HepG2 (cell line): Measurements from ENCODE around the gene CC2D1A. TPM values are rescaled to one million over a fixed set of nuclear protein-coding genes. Genes with fewer than 3 reads are reported as not detected.

Source experiments
- ATF1 ChIP-seq: IDR thresholded peaks from 2 replicates; pipeline ENCODE4 v1.6.1; 2016; ENCODE audit warnings: mild to moderate bottlenecking, control low read depth
- CEBPG ChIP-seq: IDR thresholded peaks from 2 replicates; pipeline ENCODE4 v1.6.1; 2016
- GTF2F1 ChIP-seq: fragments of 150-350 bp; IDR thresholded peaks from 2 replicates; pipeline ENCODE4 v1.6.1; 2014; ENCODE audit warnings: low read length
- HDAC2 ChIP-seq: sonication (generic); formaldehyde crosslinking; IDR thresholded peaks from 2 replicates; pipeline ENCODE4 v1.4.0; 2020; ENCODE audit warnings: missing genetic modification reagents
- JDP2 ChIP-seq: sonication (generic); formaldehyde crosslinking; IDR thresholded peaks from 2 replicates; pipeline ENCODE4 v1.8.1; 2022; ENCODE audit warnings: missing genetic modification reagents, borderline replicate concordance
- JUNB ChIP-seq: sonication (generic); formaldehyde crosslinking; IDR thresholded peaks from 2 replicates; pipeline ENCODE4 v1.8.0; 2022; ENCODE audit warnings: missing genetic modification reagents, mild to moderate bottlenecking, borderline replicate concordance
- KDM3A ChIP-seq: IDR thresholded peaks from 2 replicates; pipeline ENCODE4 v1.6.1; 2018; ENCODE audit warnings: low read depth, missing compliant biosample characterization
- KLF16 ChIP-seq, 2 experiments: sonication (generic) in 1 of 2; formaldehyde crosslinking in 1 of 2; IDR thresholded peaks; 2 replicates each; pipeline versions ENCODE4 v1.6.1 to v1.8.0; 2016 to 2023; ENCODE audit warnings: missing genetic modification reagents in 2 of 2, missing compliant biosample characterization in 1 of 2
- MED1 ChIP-seq: sonication (generic); formaldehyde crosslinking; IDR thresholded peaks from 2 replicates; pipeline ENCODE4 v1.4.0; 2020; ENCODE audit warnings: missing genetic modification reagents
- MTA3 ChIP-seq: sonication (generic); formaldehyde crosslinking; IDR thresholded peaks from 2 replicates; pipeline ENCODE4 v1.4.0; 2020; ENCODE audit warnings: missing genetic modification reagents
- NFYB ChIP-seq: sonication (generic); formaldehyde crosslinking; IDR thresholded peaks from 2 replicates; pipeline ENCODE4 v1.4.0; 2020; ENCODE audit warnings: missing genetic modification reagents
- PHB2 ChIP-seq: fragments of 450-650 bp; IDR thresholded peaks from 2 replicates; pipeline ENCODE4 v1.6.1; 2018; ENCODE audit not compliant: partially characterized antibody
- PHF8 ChIP-seq: sonication (generic); formaldehyde crosslinking; IDR thresholded peaks from 2 replicates; pipeline ENCODE4 v1.5.0; 2020; ENCODE audit warnings: missing genetic modification reagents
- PITX1 ChIP-seq: sonication (generic); formaldehyde crosslinking; IDR thresholded peaks from 2 replicates; pipeline ENCODE4 v1.5.1; 2020; ENCODE audit warnings: mild to moderate bottlenecking, missing genetic modification reagents
- PTBP1 ChIP-seq: fragments of 200-400 bp; formaldehyde crosslinking; IDR thresholded peaks from 2 replicates; pipeline ENCODE4 v1.6.1; 2018; ENCODE audit warnings: low read length, low read depth; ENCODE audit not compliant: poor library complexity, severe bottlenecking
- RXRA ChIP-seq: sonication (generic); formaldehyde crosslinking; IDR thresholded peaks from 2 replicates; pipeline ENCODE4 v1.5.1; 2020; ENCODE audit warnings: missing genetic modification reagents
- SP4 ChIP-seq: sonication (generic); formaldehyde crosslinking; IDR thresholded peaks from 2 replicates; pipeline ENCODE4 v1.8.1; 2023; ENCODE audit warnings: mild to moderate bottlenecking, missing genetic modification reagents
- ZBTB7A ChIP-seq: sonication (generic); formaldehyde crosslinking; IDR thresholded peaks from 2 replicates; pipeline ENCODE4 v1.8.0; 2022; ENCODE audit warnings: mild to moderate bottlenecking, missing genetic modification reagents
- ZFP36L2 ChIP-seq: sonication (generic); formaldehyde crosslinking; IDR thresholded peaks from 2 replicates; pipeline ENCODE4 v1.4.0; 2020; ENCODE audit warnings: missing genetic modification reagents
- ZKSCAN5 ChIP-seq: sonication (generic); formaldehyde crosslinking; IDR thresholded peaks from 2 replicates; pipeline ENCODE4 v1.5.1; 2020; ENCODE audit warnings: mild to moderate bottlenecking, missing genetic modification reagents
- ZNF281 ChIP-seq: sonication (generic); formaldehyde crosslinking; IDR thresholded peaks from 2 replicates; pipeline ENCODE4 v1.4.0; 2020; ENCODE audit warnings: missing genetic modification reagents, borderline replicate concordance
- ZNF326 ChIP-seq: sonication (generic); formaldehyde crosslinking; IDR thresholded peaks from 2 replicates; pipeline ENCODE4 v1.4.0; 2020; ENCODE audit warnings: missing genetic modification reagents, borderline replicate concordance
- ZNF468 ChIP-seq: sonication (generic); formaldehyde crosslinking; IDR thresholded peaks from 2 replicates; pipeline ENCODE4 v1.8.0; 2022; ENCODE audit warnings: mild to moderate bottlenecking, moderate library complexity, missing genetic modification reagents
- ZNF484 ChIP-seq: sonication (generic); formaldehyde crosslinking; IDR thresholded peaks from 2 replicates; pipeline ENCODE4 v1.5.1; 2020; ENCODE audit warnings: mild to moderate bottlenecking, low read depth, missing genetic modification reagents, borderline replicate concordance
- ZNF512B ChIP-seq: sonication (generic); formaldehyde crosslinking; IDR thresholded peaks from 2 replicates; pipeline ENCODE4 v1.5.1; 2020; ENCODE audit warnings: missing genetic modification reagents, mild to moderate bottlenecking, borderline replicate concordance
- ZNF629 ChIP-seq: sonication (generic); formaldehyde crosslinking; conservative IDR thresholded peaks from 2 replicates; pipeline ENCODE4 v1.5.0; 2020; ENCODE audit warnings: missing genetic modification reagents
- ZNF776 ChIP-seq: sonication (generic); formaldehyde crosslinking; IDR thresholded peaks from 2 replicates; pipeline ENCODE4 v1.4.0; 2020; ENCODE audit warnings: mild to moderate bottlenecking, missing genetic modification reagents
- polyA plus RNA-seq, 8 experiments: library from polyadenylated mRNA; depleted of rRNA in 3 of 8; stranded (reverse) in 7 of 8; unstranded in 1 of 8; fragments of >200 nt; fragmentation: Illumina TruSeq in 4 of 8; extraction: Trizol in 4 of 8; gene quantifications; 2 replicates each; pipeline versions ENCODE4 v1.2.1 to v1.2.3, GENCODE V29; 2011 to 2016; ENCODE audit warnings: low read depth in 4 of 8, missing spikeins in 1 of 8, mixed read lengths in 1 of 8; ENCODE audit not compliant: insufficient read depth in 1 of 8
- total RNA-seq, 5 experiments: library from RNA; depleted of rRNA; stranded (reverse); fragments of >200 nt; fragmentation: Illumina TruSeq; extraction: Trizol; gene quantifications; 2 replicates each; pipeline ENCODE4 v1.2.3, GENCODE V29; 2016; ENCODE audit warnings: low read depth in 1 of 5

CC2D1A gene
- total and polyA plus RNA-seq, 2 of the 13 experiments (the other 11 are each of a cell fraction or from before 2014, with no cell fraction given): 9.7 to 11.5 TPM

- TF ChIP-seq ZNF484 (no peak), ZKSCAN5 (no peak), ZFP36L2 (no peak), JUNB (CRISPR knock-in tag) (no peak), ATF1 (CRISPR knock-in tag) (no peak), RXRA (CRISPR knock-in tag) (peak; percentile 75), SP4 (peak; percentile 83), ZNF629 (peak; percentile 31; the same call in 1 of the 2 replicates), MTA3 (CRISPR knock-in tag) (no peak), GTF2F1 (no peak), MED1 (CRISPR knock-in tag) (peak; percentile 21), ZNF512B (CRISPR knock-in tag) (0 out of 2 replicates have a peak, but pooled peaks have one; percentile 26), ZNF776 (CRISPR knock-in tag) (peak; percentile 93), JDP2 (no peak), CEBPG (CRISPR knock-in tag) (peak; percentile 12; the same call in 1 of the 2 replicates), ZNF326 (CRISPR knock-in tag) (no peak), HDAC2 (peak; percentile 54; the same call in 1 of the 2 replicates), PTBP1 (no peak), ZNF468 (CRISPR knock-in tag) (no peak), NFYB (peak; percentile 62), KLF16 (CRISPR knock-in tag; IDR thresholded peaks at IDR 0.05) (peak in 1 of 2 experiments; percentile 72; a peak in 2 of 4 replicates), KDM3A (CRISPR knock-in tag) (peak; percentile 68; the same call in 1 of the 2 replicates), PHF8 (CRISPR knock-in tag) (peak; percentile 89), PHB2 (no peak), PITX1 (peak; percentile 47; the same call in 1 of the 2 replicates), ZNF281 (CRISPR knock-in tag) (peak; percentile 20; the same call in 1 of the 2 replicates), ZBTB7A (CRISPR knock-in tag) (peak; percentile 53; the same call in 1 of the 2 replicates)
These were observed at the start of gene CC2D1A, which contains the start of gene BRME1 (continued) for GRCh38 chr19:13905634-13906520.
